Stomach (tissue), 4 donors: ENCODE data around the gene RABGAP1L.
"Not testable (repeated sequence)": the region's sequence is repeated elsewhere in the genome, so short reads cannot be mapped to it uniquely, and the experiment has no call there.

ENCODE experiments used
- CTCF ChIP-seq, 7 experiments: fragments of 450-650 bp in 4 of 7; fragments of 200-600 bp in 3 of 7; sonication (generic) in 3 of 7; IDR thresholded peaks; one replicate each; pipeline ENCODE4 v1.5.1; 2016 to 2019; ENCODE audit warnings: antibody characterized with exemption in 7 of 7, control low read depth in 2 of 7, mild to moderate bottlenecking in 1 of 7
- EP300 ChIP-seq: sonication (generic); formaldehyde crosslinking; IDR thresholded peaks from one replicate; pipeline ENCODE4 v1.6.1; 2017; ENCODE audit warnings: antibody characterized with exemption

DNA sequence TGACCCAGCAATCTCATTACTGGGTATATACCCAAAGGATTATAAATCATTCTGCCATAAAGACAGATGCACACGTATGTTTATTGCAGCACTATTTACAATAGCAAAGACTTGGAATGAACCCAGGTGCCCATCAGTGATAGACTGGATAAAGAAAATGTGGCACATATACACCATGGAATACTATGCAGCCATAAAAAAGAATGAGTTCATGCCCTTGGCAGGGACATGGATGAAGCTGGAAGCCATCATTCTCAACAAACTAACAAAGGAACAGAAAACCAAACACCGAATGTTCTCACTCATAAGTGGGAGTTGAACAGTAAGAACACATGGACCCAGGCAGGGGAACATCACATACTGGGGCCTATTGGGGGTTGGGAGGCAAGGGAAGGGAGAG is 19.1 kb downstream of the RABGAP1L start:
- not testable (repeated sequence) for TF ChIP-seq EP300; CTCF (IDR thresholded peaks at IDR 0.05)
